IPS-20b (cell line): ENCODE data around the gene BDKRB2.
"Not testable (repeated sequence)": the region's sequence is repeated elsewhere in the genome, so short reads cannot be mapped to it uniquely, and the experiment has no call there.

ENCODE experiments used
- H3K27ac ChIP-seq: one replicate; pipeline ENCODE4 v1.5.1; 2013; ENCODE audit warnings: low read length
- H3K27me3 ChIP-seq: 2 replicates; pipeline ENCODE4 v1.6.1; 2013; ENCODE audit warnings: mild to moderate bottlenecking, low read length, inconsistent platforms; ENCODE audit not compliant: insufficient read depth
- H3K36me3 ChIP-seq: 2 replicates; pipeline ENCODE4 v1.6.1; 2013; ENCODE audit warnings: low read depth, mild to moderate bottlenecking, inconsistent platforms, low read length, moderate library complexity; ENCODE audit not compliant: insufficient read depth
- H3K4me1 ChIP-seq: 2 replicates; pipeline ENCODE4 v1.6.1; 2013; ENCODE audit warnings: mild to moderate bottlenecking, control low read depth, inconsistent platforms, low read length, moderate library complexity; ENCODE audit not compliant: insufficient read depth
- H3K4me3 ChIP-seq: 2 replicates; pipeline ENCODE4 v1.5.1; 2013; ENCODE audit warnings: mild to moderate bottlenecking, low read length, inconsistent platforms
- H3K9ac ChIP-seq: 2 replicates; pipeline ENCODE4 v1.6.1; 2013; ENCODE audit warnings: low read depth, mild to moderate bottlenecking, inconsistent platforms, low read length, moderate library complexity
- H3K9me3 ChIP-seq: 2 replicates; pipeline ENCODE4 v1.6.1; 2013; ENCODE audit warnings: mild to moderate bottlenecking, low read depth, low read length, inconsistent platforms; ENCODE audit not compliant: insufficient read depth

Gene BDKRB2

GRCh38 chr14:96233661-96234060 lies 29.0 kb downstream of the BDKRB2 start:
- no peaks in the 10 kb centered on the region for H3K27me3 ChIP-seq
- H3K27ac ChIP-seq, result no peak overlapping the region
- H3K36me3 ChIP-seq, result no peaks in the 10 kb centered on the region

DNA sequence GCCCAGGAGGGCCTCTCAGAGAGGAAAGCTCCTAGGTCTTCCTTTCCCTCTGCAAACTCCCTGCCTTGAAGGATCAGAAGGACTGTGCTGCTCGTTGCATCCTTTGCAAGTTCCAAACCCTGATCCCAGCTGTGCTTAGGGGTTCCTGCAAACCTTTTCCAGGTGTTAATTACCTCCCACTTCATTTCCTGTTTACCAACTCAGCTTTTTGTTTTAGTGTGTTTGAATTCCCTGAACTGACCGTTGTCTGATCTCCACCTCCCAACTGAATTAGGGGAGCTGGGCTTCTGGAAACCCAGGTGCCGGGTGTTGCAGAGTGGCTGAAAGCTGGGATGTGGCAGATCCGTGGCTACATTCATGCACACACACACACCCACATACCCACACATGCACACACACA lies 30.8 kb downstream of the BDKRB2 start:
- Histone ChIP-seq H3K4me3 (no peak overlapping the region), H3K27me3 (no peaks in the 10 kb centered on the region), H3K9me3 (no peaks in the 10 kb centered on the region), H3K36me3 (no peaks in the 10 kb centered on the region), H3K9ac (no peak overlapping the region), H3K27ac (no peak overlapping the region), H3K4me1 (no peaks in the 10 kb centered on the region; the same call in 1 of the 2 replicates)

More at GRCh38 chr14:96233661-96234060, 29.0 kb downstream of the BDKRB2 start:
- Histone ChIP-seq H3K9ac (no peak overlapping the region), H3K4me1 (no peaks in the 10 kb centered on the region; the same call in 1 of the 2 replicates), H3K9me3 (no peaks in the 10 kb centered on the region), H3K4me3 (no peak overlapping the region)

DNA sequence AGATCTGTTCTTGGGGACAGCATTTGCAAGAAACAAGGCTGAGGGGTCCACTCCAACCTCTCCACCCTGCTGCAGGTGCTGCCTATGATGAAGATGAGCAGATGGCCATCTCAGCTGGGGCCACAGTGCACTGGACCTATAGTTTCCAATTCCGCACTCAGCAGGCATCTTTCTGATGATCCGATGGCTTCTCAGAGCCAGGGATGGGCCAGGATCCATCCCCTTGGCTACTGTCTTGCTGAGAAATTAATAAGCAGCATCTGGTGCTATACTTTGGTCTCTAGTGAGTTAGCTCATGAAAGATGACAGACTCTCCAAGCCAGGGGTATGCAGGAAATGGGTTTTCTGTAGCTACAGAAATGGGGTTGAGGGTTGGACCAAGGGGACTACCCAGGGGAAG lies 33.0 kb downstream of the BDKRB2 start:
- Histone ChIP-seq H3K36me3 (no peaks in the 10 kb centered on the region), H3K9ac (no peak overlapping the region), H3K27me3 (no peaks in the 10 kb centered on the region), H3K9me3 (peaks cover 3% of the 10 kb centered on the region; the same call in 1 of the 2 replicates), H3K4me3 (no peak overlapping the region), H3K4me1 (no peaks in the 10 kb centered on the region; the same call in 1 of the 2 replicates), H3K27ac (no peak overlapping the region)

DNA sequence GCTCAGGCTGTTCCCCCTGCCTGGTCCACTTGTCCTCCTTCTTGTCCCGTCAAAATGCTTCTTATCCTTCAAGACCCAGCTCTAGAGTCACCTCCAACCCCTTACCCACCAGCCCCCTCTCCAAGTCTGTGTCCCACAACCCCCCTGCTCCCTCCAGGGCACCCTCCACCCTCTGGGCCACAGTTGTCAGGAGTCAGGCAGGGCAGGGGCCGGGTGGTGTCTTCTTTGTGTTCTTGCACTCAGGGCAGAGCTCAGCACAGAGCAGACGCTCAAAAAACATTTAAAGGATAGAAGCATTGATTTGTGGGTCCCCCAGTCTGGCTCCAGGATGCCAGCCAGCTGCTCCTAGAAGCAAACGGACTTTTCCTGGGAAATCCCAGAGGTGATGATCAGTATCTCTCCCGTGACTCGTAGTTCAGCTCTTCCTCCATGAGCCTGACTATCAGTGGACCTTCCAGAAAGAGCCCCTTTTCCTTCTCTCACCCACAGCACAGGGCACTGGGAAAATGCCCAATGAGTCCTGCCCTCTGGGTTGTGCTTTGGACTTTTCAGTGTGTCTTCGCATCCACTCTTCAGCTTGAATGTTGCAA lies 34.1 kb downstream of the BDKRB2 start:
- Histone ChIP-seq H3K27me3 (no peaks in the 10 kb centered on the region), H3K27ac (no peak overlapping the region), H3K36me3 (no peaks in the 10 kb centered on the region), H3K9me3 (peaks cover 12% of the 10 kb centered on the region), H3K4me3 (no peak overlapping the region), H3K4me1 (no peaks in the 10 kb centered on the region; the same call in 1 of the 2 replicates), H3K9ac (no peak overlapping the region)

- Histone ChIP-seq H3K4me1 (no peaks in the 10 kb centered on the region; the same call in 1 of the 2 replicates), H3K4me3 (no peak overlapping the region), H3K27me3 (no peaks in the 10 kb centered on the region), H3K36me3 (no peaks in the 10 kb centered on the region), H3K9me3 (peaks cover 14% of the 10 kb centered on the region), H3K27ac (no peak overlapping the region), H3K9ac (no peak overlapping the region)
Observed at GRCh38 chr14:96239711-96240141, 35.1 kb downstream of the BDKRB2 start.

DNA sequence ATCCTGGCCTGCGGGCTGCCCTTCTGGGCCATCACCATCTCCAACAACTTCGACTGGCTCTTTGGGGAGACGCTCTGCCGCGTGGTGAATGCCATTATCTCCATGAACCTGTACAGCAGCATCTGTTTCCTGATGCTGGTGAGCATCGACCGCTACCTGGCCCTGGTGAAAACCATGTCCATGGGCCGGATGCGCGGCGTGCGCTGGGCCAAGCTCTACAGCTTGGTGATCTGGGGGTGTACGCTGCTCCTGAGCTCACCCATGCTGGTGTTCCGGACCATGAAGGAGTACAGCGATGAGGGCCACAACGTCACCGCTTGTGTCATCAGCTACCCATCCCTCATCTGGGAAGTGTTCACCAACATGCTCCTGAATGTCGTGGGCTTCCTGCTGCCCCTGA lies 36.0 kb downstream of the BDKRB2 start:
- no peak overlapping the region for H3K9ac ChIP-seq
- no peaks in the 10 kb centered on the region for H3K36me3 ChIP-seq
- no peaks in the 10 kb centered on the region; the same call in 1 of the 2 replicates for H3K4me1 ChIP-seq
- H3K27me3 ChIP-seq, result no peaks in the 10 kb centered on the region
- no peak overlapping the region for H3K27ac ChIP-seq
- peaks cover 14% of the 10 kb centered on the region for H3K9me3 ChIP-seq
- no peak overlapping the region for H3K4me3 ChIP-seq

DNA sequence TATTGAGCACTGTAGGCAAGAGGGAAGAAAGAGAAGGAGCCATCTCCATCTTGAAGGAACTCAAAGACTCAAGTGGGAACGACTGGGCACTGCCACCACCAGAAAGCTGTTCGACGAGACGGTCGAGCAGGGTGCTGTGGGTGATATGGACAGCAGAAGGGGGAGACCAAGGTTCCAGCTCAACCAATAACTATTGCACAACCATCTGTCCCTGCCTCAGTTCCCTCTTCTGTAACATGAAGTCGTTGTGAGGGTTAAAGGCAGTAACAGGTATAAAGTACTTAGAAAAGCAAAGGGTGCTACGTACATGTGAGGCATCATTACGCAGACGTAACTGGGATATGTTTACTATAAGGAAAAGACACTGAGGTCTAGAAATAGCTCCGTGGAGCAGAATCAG lies 37.5 kb downstream of the BDKRB2 start:
- Histone ChIP-seq H3K9ac (no peak overlapping the region), H3K4me3 (no peak overlapping the region), H3K9me3 (peaks cover 14% of the 10 kb centered on the region), H3K36me3 (no peaks in the 10 kb centered on the region), H3K27ac (no peak overlapping the region), H3K4me1 (no peaks in the 10 kb centered on the region), H3K27me3 (no peaks in the 10 kb centered on the region)

GRCh38 chr14:96243785-96244184 lies 39.1 kb downstream of the BDKRB2 start:
- no peaks in the 10 kb centered on the region for H3K4me1 ChIP-seq
- peaks cover 14% of the 10 kb centered on the region for H3K9me3 ChIP-seq
- no peak overlapping the region for H3K4me3 ChIP-seq
- no peak overlapping the region for H3K9ac ChIP-seq
- H3K27ac ChIP-seq, result no peak overlapping the region
- H3K27me3 ChIP-seq, result no peaks in the 10 kb centered on the region
- H3K36me3 ChIP-seq, result no peaks in the 10 kb centered on the region

DNA sequence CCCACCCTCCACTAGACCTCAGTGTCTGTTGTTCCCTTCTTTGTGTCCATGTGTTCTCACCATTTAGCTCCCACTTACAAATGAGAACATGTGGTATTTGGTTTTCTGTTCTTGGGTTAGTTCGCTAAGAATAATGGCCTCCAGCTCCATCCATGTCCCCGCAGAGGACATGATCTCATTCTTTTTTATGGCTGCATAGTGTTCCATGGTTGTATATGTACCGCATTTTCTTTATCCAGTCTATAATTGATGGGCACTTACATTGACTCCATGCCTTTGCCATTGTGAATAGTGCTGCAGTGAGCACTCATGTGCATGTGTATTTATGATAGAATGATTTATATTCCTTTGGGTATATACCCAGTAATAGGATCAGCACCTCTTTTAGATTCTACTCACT lies 40.4 kb downstream of the BDKRB2 start:
- H3K4me1 ChIP-seq, H3K4me3 ChIP-seq, H3K27me3 ChIP-seq, H3K27ac ChIP-seq, H3K9ac ChIP-seq, H3K36me3 ChIP-seq: not testable (repeated sequence)
- peaks cover 14% of the 10 kb centered on the region for H3K9me3 ChIP-seq

- Histone ChIP-seq H3K4me1 (peaks cover 6% of the 10 kb centered on the region; the same call in 1 of the 2 replicates), H3K27me3 (no peaks in the 10 kb centered on the region), H3K27ac (no peak overlapping the region), H3K36me3 (no peaks in the 10 kb centered on the region), H3K4me3 (no peak overlapping the region), H3K9ac (no peak overlapping the region), H3K9me3 (peaks cover 14% of the 10 kb centered on the region)
Observed at GRCh38 chr14:96245710-96246538, 41.3 kb downstream of the BDKRB2 start.

- H3K9me3 ChIP-seq, result peaks cover 14% of the 10 kb centered on the region
- no peaks in the 10 kb centered on the region for H3K36me3 ChIP-seq
- H3K27me3 ChIP-seq, result no peaks in the 10 kb centered on the region
- peaks cover 6% of the 10 kb centered on the region; the same call in 1 of the 2 replicates for H3K4me1 ChIP-seq
- H3K9ac ChIP-seq, result no peak overlapping the region
- H3K27ac ChIP-seq, result no peak overlapping the region
- no peak overlapping the region for H3K4me3 ChIP-seq
Observed at GRCh38 chr14:96246539-96246847, 41.9 kb downstream of the BDKRB2 start.

GRCh38 chr14:96247031-96247430 lies 42.4 kb downstream of the BDKRB2 start:
- Histone ChIP-seq H3K4me3 (no peak overlapping the region), H3K27ac (no peak overlapping the region), H3K9ac (no peak overlapping the region), H3K27me3 (no peaks in the 10 kb centered on the region), H3K4me1 (peaks cover 6% of the 10 kb centered on the region; the same call in 1 of the 2 replicates), H3K9me3 (peaks cover 14% of the 10 kb centered on the region), H3K36me3 (no peaks in the 10 kb centered on the region)
